PC-3 (cell line): Measurements from ENCODE around the gene FARS2. TPM values are rescaled to one million over a fixed set of nuclear protein-coding genes. Genes with fewer than 3 reads are reported as not detected.

Source experiments
- ATAC-seq: fragments of 200-7000 bp; cut with Tn5 transposase; 2 replicates; pipeline ENCODE4 v1.9.1; 2020; ENCODE audit warnings: mild to moderate bottlenecking, moderate library complexity
- BruUV-seq: library from RNA; stranded (reverse); fragments of 400-500 nt; replicated peaks from 2 replicates; lab custom pipeline; 2021; lab: Mats Ljungman, UMichigan
- CTCF ChIA-PET: fragments of 300-600 bp; sonication (Branson Sonifier 250); formaldehyde crosslinking; loops from one replicate; lab custom pipeline; 2022; ENCODE audit warnings: antibody characterized with exemption; lab: Charles Lee
- POLR2A ChIA-PET: fragments of 300-600 bp; sonication (Branson Sonifier 250); formaldehyde crosslinking; loops from one replicate; lab custom pipeline; 2022; ENCODE audit warnings: antibody characterized with exemption; ENCODE audit not compliant: unreplicated experiment; lab: Charles Lee
- DNase-seq: peaks from one replicate; pipeline ENCODE4 v3.0.0-alpha.2; 2015
- H2AFZ ChIP-seq: fragments of 300-600 bp; sonication (generic); 2 replicates; pipeline ENCODE4 v1.6.0; 2016; ENCODE audit warnings: antibody characterized with exemption, low read length
- H3F3A ChIP-seq: fragments of 300-600 bp; sonication (generic); one replicate; pipeline ENCODE4 v1.6.0; 2017; ENCODE audit warnings: antibody characterized with exemption, low read length, control low read depth, mild to moderate bottlenecking; ENCODE audit not compliant: unreplicated experiment
- H3K27ac ChIP-seq: fragments of 300-600 bp; sonication (generic); 2 replicates; pipeline ENCODE4 v1.5.1; 2016; ENCODE audit warnings: mild to moderate bottlenecking, low read length
- H3K27me3 ChIP-seq: fragments of 300-600 bp; sonication (generic); 2 replicates; pipeline ENCODE4 v1.6.1; 2016; ENCODE audit warnings: low read length, mixed read lengths
- H3K36me3 ChIP-seq: fragments of 300-600 bp; sonication (generic); 2 replicates; pipeline ENCODE4 v1.6.1; 2016; ENCODE audit warnings: low read depth, mixed run types, low read length, mixed read lengths
- H3K4me1 ChIP-seq: fragments of 300-600 bp; sonication (generic); 2 replicates; pipeline ENCODE4 v1.5.1; 2016; ENCODE audit warnings: low read length; ENCODE audit not compliant: insufficient read depth
- H3K4me2 ChIP-seq: fragments of 300-600 bp; sonication (generic); 2 replicates; pipeline ENCODE4 v1.6.0; 2016; ENCODE audit warnings: low read length
- H3K4me3 ChIP-seq: fragments of 300-600 bp; sonication (generic); 2 replicates; pipeline ENCODE4 v1.5.1; 2016; ENCODE audit warnings: mild to moderate bottlenecking, low read length, mixed read lengths
- H3K79me2 ChIP-seq: fragments of 300-600 bp; sonication (generic); 2 replicates; pipeline ENCODE4 v1.6.1; 2017; ENCODE audit warnings: low read length, mixed read lengths
- H3K9ac ChIP-seq: fragments of 300-600 bp; sonication (generic); 2 replicates; pipeline ENCODE4 v1.6.0; 2016; ENCODE audit warnings: mild to moderate bottlenecking, low read length
- H3K9me2 ChIP-seq: fragments of 300-600 bp; sonication (generic); replicated peaks from 2 replicates; pipeline ENCODE4 v1.6.1; 2016; ENCODE audit warnings: mixed run types, low read length, mixed read lengths
- H3K9me3 ChIP-seq: fragments of 300-600 bp; sonication (generic); 2 replicates; pipeline ENCODE4 v1.6.1; 2016; ENCODE audit warnings: low read length, mixed read lengths
- H4K20me1 ChIP-seq: fragments of 300-600 bp; sonication (generic); 2 replicates; pipeline ENCODE4 v1.6.1; 2016; ENCODE audit warnings: low read length, mixed read lengths
- EZH2 ChIP-seq: fragments of 300-600 bp; sonication (generic); IDR thresholded peaks from one replicate; pipeline ENCODE4 v1.6.1; 2017; ENCODE audit warnings: antibody characterized with exemption, mild to moderate bottlenecking, low read length; ENCODE audit not compliant: unreplicated experiment
- EZH2phosphoT487 ChIP-seq: fragments of 300-600 bp; sonication (generic); IDR thresholded peaks from 2 replicates; pipeline ENCODE4 v1.6.1; 2018; ENCODE audit warnings: mild to moderate bottlenecking, antibody characterized with exemption, low read length, borderline replicate concordance
- intact Hi-C: fragments of 100-400 bp; cut with micrococcal nuclease; formaldehyde crosslinking; loops from 2 replicates; pipeline ENCODE4 v1.9.0; 2023
- total RNA-seq: library from RNA; depleted of rRNA; stranded (reverse); fragments of >200 nt; gene quantifications from 2 replicates; pipeline ENCODE4 v1.2.3, GENCODE V29; 2014
- TF ChIP-seq, protein P1 (sequence below): fragments of 300-600 bp; sonication (generic); conservative IDR thresholded peaks from 2 replicates; pipeline ENCODE4 v1.5.1; 2017; ENCODE audit warnings: antibody characterized with exemption, low read depth, mild to moderate bottlenecking, low read length

Gene FARS2
- total RNA-seq, 1 experiment from 2014 or later: 23.0 TPM

DNA sequence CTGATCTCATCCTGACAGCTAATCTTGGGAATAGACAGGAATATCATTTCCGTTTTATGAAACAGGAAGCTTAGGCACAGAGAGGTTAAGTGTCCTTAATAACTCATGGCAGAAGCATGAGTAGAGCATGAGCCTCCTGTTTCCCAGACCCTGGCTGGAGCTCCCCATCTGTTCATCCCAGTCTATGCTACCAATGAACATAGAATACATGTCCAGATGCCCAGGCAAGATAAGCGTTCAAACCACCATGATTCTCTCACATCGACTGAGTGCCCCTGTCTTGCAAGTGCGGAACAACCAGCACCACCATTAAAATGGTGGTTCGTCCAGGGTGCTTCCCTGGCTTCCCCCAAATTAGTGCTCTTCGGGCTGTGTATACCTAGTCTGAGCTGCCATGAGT is 217.1 kb downstream of the FARS2 start:
- H3F3A ChIP-seq: no peaks in the 10 kb centered on the region
- H3K9me3 ChIP-seq: no peaks in the 10 kb centered on the region
- H2AFZ ChIP-seq: no peak overlapping the region
- TF ChIP-seq EZH2phosphoT487: no peak
- TF ChIP-seq, protein P1, sequence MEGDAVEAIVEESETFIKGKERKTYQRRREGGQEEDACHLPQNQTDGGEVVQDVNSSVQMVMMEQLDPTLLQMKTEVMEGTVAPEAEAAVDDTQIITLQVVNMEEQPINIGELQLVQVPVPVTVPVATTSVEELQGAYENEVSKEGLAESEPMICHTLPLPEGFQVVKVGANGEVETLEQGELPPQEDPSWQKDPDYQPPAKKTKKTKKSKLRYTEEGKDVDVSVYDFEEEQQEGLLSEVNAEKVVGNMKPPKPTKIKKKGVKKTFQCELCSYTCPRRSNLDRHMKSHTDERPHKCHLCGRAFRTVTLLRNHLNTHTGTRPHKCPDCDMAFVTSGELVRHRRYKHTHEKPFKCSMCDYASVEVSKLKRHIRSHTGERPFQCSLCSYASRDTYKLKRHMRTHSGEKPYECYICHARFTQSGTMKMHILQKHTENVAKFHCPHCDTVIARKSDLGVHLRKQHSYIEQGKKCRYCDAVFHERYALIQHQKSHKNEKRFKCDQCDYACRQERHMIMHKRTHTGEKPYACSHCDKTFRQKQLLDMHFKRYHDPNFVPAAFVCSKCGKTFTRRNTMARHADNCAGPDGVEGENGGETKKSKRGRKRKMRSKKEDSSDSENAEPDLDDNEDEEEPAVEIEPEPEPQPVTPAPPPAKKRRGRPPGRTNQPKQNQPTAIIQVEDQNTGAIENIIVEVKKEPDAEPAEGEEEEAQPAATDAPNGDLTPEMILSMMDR: no peak
- no peak for TF ChIP-seq EZH2
- H3K4me3 ChIP-seq: no peak overlapping the region
- H3K9ac ChIP-seq: no peak overlapping the region
- no TSS peak for BruUV-seq
- ATAC-seq: no peak
- DNase-seq: no peak
- ChIA-PET POLR2A (no interaction called here), CTCF (no interaction called here)
- no peaks in the 10 kb centered on the region for H4K20me1 ChIP-seq
- intact Hi-C loops: no loop called here
- H3K27ac ChIP-seq: no peak overlapping the region
- H3K27me3 ChIP-seq: no peaks in the 10 kb centered on the region
- H3K79me2 ChIP-seq: no peaks in the 10 kb centered on the region
- no peak overlapping the region for H3K4me2 ChIP-seq
- H3K9me2 ChIP-seq: no peaks in the 10 kb centered on the region
- H3K36me3 ChIP-seq: no peaks in the 10 kb centered on the region; the same call in 1 of the 2 replicates
- H3K4me1 ChIP-seq: no peaks in the 10 kb centered on the region

DNA sequence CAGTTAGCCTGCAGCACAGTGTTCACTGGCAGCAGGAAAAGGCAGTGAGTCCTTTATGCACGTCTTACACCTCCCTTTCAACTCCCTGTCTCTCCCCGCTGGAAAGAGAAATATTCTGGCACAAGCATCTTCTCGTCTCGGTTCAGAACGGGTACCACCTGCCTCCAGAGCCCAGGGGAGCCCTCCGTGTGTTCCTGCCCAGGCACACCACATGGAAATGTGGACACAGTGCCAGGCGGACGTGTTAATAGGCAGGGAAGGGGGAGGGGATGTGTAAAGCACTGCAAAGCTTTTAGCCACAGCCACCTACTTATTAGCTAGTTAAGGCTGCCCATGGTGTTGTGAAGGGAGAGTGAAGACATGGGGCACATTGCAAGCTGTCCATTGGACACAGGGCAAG is 219.7 kb downstream of the FARS2 start:
- no peaks in the 10 kb centered on the region; the same call in 1 of the 2 replicates for H3K36me3 ChIP-seq
- POLR2A ChIA-PET: no interaction called here

DNA sequence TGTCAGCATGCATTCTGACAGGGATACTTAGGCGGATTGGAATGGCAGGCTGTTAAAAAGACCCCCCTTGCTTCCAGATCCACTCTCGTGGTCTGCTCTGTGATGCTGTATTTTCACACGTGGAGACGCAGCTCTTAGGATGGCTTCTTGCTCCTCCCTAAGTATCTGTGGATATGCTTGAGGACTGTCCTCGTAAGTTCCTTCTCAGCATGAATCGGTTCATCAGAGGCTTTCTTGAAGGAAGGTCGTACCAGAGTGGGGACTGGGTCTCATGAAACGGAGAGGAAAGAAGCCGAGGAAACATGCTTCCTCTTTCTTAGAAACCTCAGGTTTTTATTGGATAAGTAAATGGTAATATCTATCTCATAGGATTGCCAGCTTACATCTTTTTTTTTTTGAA is 220.4 kb downstream of the FARS2 start:
- H3K9me2 ChIP-seq: no peaks in the 10 kb centered on the region
- intact Hi-C loops: no loop called here
- H2AFZ ChIP-seq: no peak overlapping the region
- H4K20me1 ChIP-seq: no peaks in the 10 kb centered on the region
- ChIA-PET CTCF (no interaction called here), POLR2A (no interaction called here)
- no peaks in the 10 kb centered on the region for H3F3A ChIP-seq
- no peaks in the 10 kb centered on the region for H3K27me3 ChIP-seq
- no peaks in the 10 kb centered on the region for H3K4me1 ChIP-seq
- H3K27ac ChIP-seq: no peak overlapping the region
- H3K4me3 ChIP-seq: no peak overlapping the region
- DNase-seq (no peak), ATAC-seq (no peak)
- H3K4me2 ChIP-seq: no peak overlapping the region
- TF ChIP-seq EZH2phosphoT487 (no peak), EZH2 (no peak)
- H3K9me3 ChIP-seq: no peaks in the 10 kb centered on the region
- BruUV-seq: no TSS peak
- H3K36me3 ChIP-seq: no peaks in the 10 kb centered on the region; the same call in 1 of the 2 replicates
- no peaks in the 10 kb centered on the region for H3K79me2 ChIP-seq
- H3K9ac ChIP-seq: no peak overlapping the region

More for the DNA sequence above, 219.7 kb downstream of the FARS2 start:
- DNase-seq (no peak), ATAC-seq (no peak)
- H3K4me3 ChIP-seq: no peak overlapping the region
- H3K27ac ChIP-seq: no peak overlapping the region
- H3F3A ChIP-seq: no peaks in the 10 kb centered on the region
- no peak overlapping the region for H3K4me2 ChIP-seq
- H3K79me2 ChIP-seq: no peaks in the 10 kb centered on the region
- intact Hi-C loops: no loop called here
- no peaks in the 10 kb centered on the region for H4K20me1 ChIP-seq
- no peaks in the 10 kb centered on the region for H3K4me1 ChIP-seq
- no TSS peak for BruUV-seq
- H3K9ac ChIP-seq: no peak overlapping the region
- CTCF ChIA-PET: no interaction called here
- no peaks in the 10 kb centered on the region for H3K9me3 ChIP-seq
- TF ChIP-seq, protein P1: no peak
- no peak for TF ChIP-seq EZH2phosphoT487
- TF ChIP-seq EZH2: no peak
- H3K27me3 ChIP-seq: no peaks in the 10 kb centered on the region
- H2AFZ ChIP-seq: no peak overlapping the region
- H3K9me2 ChIP-seq: no peaks in the 10 kb centered on the region
